HG02973 (cell line): ENCODE data around the gene CBR4.
"Not testable (repeated sequence)": the region's sequence is repeated elsewhere in the genome, so short reads cannot be mapped to it uniquely, and the experiment has no call there.

Experiments used
- ATAC-seq: cut with Tn5 transposase; IDR thresholded peaks from one replicate; pipeline ENCODE4 v1.9.1; 2021; ENCODE audit warnings: moderate library complexity; ENCODE audit not compliant: unreplicated experiment

Gene CBR4

DNA sequence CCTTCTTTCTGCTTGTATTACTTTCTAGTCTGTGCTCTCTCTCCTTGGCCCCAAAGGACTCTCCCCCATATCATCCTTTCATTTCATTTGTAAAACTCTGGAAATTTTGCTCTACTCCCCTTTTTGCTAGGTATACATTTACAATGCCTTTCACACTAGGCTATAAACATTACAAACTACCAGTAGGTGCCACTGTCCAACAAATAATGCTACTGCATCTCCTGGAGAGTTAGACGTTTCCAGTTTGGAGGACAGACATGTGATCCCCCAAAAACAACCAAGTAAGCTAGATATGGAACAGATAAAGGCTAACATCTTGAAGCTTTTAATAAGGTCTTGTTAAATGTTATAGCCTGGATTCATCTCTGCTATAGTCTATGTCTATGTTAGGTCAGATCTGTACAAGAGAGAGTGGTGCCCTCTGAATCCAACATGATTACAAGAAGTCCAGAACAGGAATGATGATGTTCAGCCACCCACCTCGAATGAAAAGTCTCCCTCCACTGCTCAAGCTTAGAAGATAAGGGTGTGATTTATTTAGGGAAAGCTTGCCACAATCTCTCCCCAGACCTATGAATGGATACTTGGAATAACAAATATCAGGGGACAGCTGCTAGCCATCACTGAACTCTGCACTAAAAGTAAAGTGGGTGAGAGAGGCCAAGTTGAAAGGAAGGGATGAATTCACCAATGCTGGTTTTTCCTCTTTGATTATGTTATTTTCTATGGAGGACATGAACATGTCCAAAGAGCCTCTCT is 14.3 kb downstream of the CBR4 start:
- ATAC-seq: no peak

DNA sequence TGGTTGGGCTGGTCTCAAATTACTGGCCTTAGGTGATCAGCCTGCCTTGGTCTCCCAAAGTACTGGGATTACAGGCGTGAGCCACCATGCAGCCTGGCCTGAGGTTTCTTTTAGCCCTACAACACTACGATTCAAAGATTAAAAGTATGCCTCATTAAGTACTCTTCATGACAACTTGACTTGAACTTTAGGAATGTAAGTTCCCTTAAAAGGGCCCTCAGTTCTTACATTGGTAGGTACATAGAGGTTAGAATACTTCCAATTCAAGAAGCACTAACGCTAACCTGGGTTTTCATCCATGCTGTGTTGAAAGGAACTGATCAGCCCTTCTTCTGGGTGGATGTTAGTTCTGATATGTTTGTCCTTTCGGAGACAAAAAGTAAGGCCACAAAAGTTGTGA is 15.1 kb downstream of the CBR4 start:
- no peak for ATAC-seq

DNA sequence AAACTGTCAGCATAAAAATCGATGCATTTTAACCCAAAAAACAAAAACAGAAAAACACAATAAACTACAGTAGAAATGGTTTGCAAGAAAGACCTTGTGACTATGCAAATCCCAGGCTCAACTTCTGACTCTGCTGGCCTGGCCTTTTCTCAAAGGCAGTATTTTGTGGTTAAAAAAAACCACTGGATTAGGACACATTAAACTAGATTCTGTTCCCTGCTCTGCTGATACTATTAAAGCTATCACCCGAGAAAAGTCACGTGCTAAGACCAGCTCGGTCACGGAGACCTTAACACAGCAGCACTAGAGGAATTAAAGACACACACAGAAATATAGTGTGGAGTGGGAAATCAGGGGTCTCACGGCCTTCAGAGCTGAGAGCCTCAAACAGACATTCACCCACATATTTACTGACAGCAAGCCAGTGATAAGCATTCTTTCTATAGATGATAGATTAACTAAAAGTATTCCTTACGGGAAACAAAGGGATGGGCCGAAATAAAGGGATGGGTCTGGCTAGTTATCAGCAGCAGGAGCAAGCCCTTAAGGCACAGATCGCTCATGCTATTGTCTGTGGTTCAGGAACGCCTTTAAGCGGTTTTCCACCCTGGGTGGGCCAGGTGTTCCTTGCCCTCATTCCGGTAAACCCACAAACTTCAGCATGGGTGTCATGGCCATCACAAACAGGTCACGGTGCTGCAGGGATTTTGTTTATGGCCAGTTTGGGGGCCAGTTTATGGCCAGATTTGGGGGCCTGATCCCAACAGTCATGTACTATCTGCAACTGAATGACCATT is 16.1 kb downstream of the CBR4 start:
- no peak for ATAC-seq

DNA sequence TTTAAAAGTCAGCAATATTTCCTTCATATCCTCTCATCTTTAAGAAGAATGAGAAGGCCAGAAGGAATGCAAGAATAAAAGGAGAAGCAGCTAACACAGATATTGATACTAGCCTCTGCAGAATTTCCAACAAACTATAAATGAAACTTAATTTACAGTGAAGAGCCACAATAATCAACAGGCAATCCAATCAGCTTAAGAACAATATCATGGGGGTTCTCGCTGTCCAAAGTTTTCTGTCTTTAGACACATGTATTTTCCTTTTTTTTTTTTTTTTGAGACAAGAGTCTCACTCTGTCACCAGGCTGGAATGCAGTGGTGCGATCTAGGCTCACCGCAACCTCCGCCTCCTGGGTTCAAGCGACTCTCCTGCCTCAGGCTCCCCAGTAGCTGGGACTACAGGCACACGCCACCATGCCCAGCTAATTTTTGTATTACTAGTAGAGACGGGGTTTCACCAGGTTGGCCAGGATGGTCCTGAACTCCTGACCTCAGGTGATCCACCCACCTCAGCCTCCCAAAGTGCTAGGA is 17.0 kb downstream of the CBR4 start:
- ATAC-seq: not testable (repeated sequence)

DNA sequence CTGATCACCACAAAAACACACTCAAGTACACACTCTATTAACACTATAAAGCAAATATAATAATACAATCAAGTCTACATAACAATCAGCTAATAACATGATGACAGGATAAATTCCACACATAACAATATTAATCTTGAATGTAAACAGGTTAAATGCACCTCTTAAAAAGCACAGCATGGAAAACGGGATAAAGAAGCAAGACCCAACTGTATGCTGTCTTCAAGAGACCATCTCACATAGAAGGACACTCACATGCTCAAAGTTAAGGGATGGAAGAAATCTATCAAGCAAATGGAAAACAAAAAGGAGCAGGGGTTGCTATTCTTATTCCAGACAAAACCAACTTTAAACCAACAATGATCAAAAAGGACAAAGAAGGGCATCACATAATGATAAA is 28.1 kb downstream of the CBR4 start:
- no peak for ATAC-seq

DNA sequence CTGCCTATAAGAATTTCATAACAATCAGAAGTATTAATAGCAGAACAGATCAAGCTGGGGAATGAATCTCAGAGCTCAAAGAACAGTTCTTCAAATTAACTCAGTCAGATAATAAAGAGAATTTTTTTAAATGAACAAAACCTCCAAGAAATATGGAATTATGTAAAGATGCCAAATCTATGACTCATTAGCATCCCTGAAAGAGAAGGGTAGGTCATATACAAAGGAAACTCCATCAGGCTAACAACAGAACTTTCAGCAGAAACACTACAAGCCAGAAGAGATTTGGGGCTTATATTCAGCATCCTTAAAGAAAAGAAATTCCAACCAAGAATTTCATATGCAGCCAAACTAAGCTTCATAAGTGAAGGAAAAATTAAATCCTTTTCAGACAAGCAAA is 28.6 kb downstream of the CBR4 start:
- ATAC-seq: no peak

DNA sequence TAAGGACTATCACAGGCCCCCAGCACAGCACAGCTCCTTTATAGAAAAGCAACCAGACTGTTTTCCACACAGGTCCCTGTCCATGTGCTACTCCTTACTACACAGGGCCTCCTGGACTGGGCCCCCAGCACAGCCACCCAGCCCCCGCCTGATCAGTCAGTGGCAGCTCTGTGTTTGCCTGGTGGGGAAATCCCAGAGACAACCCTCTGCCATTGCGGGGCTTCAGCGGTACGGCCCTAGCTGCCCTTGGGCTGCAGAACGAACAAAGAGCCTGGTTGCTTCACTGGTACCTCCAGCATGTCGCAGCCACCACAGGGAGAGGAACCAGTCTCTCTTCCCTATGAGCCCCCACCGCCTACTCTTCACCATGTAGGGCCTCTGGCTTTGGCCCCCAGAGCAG is 30.7 kb downstream of the CBR4 start:
- ATAC-seq: no peak

DNA sequence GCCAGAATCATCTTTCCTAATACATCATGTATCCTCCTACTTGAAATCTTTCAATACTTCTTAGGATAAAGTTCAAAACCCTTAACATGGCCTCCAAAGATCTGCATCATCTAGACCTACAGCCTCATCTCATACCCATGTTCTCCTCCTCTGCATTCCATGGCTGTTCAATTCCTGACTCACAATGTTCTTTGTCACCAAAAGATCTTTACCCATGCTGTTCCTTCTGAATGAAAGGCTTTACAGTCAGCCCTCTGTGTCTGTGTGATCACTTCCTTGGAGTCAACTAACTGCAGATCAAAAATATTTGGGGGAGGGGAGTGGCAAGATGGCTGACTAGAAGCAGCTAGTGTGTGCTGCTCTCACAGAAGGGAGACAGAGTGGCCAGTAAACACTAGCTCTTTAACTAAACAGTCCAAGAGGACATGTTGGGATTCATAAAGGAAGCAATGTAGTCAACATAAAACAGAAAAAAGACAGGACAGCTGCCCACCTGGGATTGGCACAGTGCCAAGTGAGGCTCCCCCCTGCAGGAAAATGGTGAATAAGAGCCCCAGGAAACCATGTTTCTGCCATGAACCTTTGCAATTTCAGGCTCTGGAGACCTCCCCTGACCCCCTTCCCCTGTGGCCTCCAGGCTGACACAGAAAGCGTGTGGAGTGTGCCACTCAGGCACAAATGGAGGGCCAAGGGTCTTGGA is 31.9 kb downstream of the CBR4 start:
- no peak for ATAC-seq

DNA sequence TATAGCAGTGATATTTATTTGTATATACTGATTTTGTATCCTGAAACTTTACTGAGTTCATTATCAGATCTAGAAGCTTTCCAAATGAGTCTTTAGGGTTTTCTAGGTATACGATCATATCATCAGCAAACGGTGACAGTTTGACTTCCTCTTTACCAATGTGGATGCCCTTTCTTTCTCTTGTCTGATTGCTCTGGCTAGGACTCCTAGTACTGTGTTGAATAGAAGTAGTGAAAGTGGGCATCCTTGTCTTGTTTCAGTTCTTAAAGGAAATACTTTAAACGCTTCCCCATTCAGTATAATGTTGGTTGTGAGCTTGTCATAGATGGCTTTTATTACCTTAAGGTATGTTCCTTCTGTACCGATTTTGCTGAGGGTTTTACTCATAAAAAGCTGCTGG is 37.5 kb downstream of the CBR4 start:
- ATAC-seq: no peak

DNA sequence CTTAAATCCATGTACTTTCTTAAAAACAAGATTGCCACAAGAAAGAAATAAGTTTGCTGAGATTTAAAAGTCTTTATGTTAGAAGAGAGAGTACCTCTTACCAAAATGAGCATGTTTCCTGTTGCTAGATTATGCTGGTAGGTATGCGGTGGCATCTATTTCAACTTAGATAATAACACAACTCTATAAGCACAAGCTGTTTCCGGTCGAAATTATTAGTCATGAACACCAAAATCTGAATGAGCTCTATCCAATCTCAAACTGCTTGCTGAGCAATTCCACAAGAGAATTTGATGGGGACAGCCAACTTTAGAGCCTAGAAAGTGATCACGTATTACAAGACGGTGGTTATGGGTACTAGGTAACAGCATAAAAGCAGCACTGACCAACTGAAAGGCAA is 49.3 kb downstream of the CBR4 start:
- no peak for ATAC-seq

DNA sequence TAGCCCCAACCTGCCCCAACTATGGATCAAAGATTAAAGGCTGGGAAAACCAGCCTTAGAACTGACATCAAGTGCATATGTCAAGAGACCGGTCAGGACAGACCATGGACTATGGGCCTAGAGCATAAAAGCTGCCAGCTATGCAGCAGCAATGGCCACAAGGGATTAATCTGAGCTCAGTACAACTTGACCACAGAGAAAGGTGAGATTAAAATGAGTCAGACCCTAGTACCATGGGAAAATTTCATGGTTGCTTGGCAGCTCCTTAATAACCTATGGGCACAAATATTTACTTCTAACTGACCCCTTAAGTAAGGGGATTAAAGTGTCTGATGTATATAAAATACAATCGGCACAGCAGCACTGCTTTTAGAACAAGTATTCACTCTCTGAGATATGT is 54.4 kb downstream of the CBR4 start:
- no peak for ATAC-seq

DNA sequence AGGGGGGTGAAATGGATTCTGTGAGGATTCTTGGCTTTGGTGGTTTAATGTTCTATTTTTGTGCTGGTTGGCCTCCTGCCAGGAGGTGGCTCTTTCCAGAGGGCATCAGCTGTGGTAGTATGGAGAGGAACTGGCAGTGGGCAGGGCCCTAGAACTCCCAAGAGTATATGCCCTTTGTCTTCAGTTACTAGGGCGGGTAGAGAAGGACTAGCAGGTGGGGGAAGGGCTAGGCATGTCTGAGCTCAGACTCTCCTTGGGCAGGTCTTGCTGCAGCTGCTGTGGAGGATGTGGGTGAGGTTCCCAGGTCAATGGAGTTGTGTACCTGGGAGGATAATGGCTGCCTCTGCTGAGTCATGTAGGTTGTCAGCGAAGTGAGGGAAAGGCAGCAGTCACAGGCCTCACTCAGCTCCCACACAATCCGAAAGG is 57.2 kb downstream of the CBR4 start:
- not testable (repeated sequence) for ATAC-seq

DNA sequence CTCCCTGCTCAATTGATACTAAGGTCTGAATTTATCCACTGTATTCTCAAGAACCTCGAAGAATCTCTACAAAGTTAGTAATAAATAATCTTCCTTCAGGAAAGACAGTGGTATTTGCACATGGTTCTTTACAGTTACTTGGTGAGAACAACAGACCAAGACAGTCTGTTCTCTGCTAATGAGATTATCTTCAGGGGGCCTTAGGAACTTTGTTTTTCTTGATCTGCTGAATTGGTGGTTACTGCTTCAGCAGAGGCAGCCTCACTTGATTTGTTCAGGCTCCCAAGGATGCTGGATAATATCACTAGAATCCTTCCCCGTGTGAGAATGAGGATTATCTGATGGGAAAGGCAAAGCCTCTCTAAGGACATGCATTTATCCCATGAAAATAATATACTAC is 64.8 kb downstream of the CBR4 start:
- no peak for ATAC-seq

DNA sequence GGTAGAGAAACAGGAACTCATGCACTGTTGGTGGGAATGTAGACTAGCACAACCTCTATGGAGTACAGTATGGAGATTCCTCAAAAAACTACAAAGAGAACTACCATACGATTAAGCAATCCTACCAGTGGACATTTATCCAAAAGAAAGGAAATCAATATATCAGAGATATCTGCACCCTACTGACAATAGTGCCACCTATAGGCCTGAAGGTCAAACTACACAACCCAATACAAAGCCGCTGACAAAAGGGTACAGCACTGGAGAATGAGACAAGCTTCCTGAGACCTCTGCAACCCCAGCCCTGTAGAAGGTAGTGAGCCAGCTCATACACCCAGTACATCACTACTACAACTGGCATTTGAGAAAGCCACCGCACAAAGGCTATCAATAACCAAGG is 67.1 kb downstream of the CBR4 start:
- ATAC-seq: no peak
